ENCODE results near the gene SVIL.

SVIL gene

GRCh38 chr10:29671968-29672367 lies 37.2 kb upstream of the SVIL start:
- no peak overlapping the region for H3K27ac ChIP-seq
- no peak for TF ChIP-seq CTCF (conservative IDR thresholded peaks at IDR 0.05; ENCODE audit: low read depth)
- DNase-seq (ENCODE audit: low spot score): no peak
- ChIA-PET POLR2A (ENCODE audit: low non-redundant PET) (no interaction called here), CTCF (no interaction called here)

GRCh38 chr10:29671228-29671780 lies 36.5 kb upstream of the SVIL start:
- POLR2A ChIA-PET (ENCODE audit: low non-redundant PET): no interaction called here
- no peak overlapping the region for H3K27ac ChIP-seq
- no peak for TF ChIP-seq CTCF (conservative IDR thresholded peaks at IDR 0.05; ENCODE audit: low read depth)
- DNase-seq (ENCODE audit: low spot score): no peak
- CTCF ChIA-PET: no interaction called here

GRCh38 chr10:29670761-29671160 lies 36.0 kb upstream of the SVIL start:
- ChIA-PET CTCF (no interaction called here), POLR2A (ENCODE audit: low non-redundant PET) (no interaction called here)
- no peak for TF ChIP-seq CTCF (conservative IDR thresholded peaks at IDR 0.05; ENCODE audit: low read depth)
- H3K27ac ChIP-seq: no peak overlapping the region
- no peak for DNase-seq (ENCODE audit: low spot score)

- DNase-seq (ENCODE audit: low spot score): no peak
- ChIA-PET CTCF (interaction anchor here (0.6 kb wide), 1 partner anchor 173 kb away, joined by 3 read pairs; no protein-coding TSS in a partner anchor), POLR2A (ENCODE audit: low non-redundant PET) (no interaction called here)
- peak overlapping the region; percentile 75 for H3K27ac ChIP-seq
- TF ChIP-seq CTCF (conservative IDR thresholded peaks at IDR 0.05; ENCODE audit: low read depth): no peak
These were observed 34.4 kb upstream of the SVIL start for GRCh38 chr10:29669149-29669548.

GRCh38 chr10:29668628-29669027 lies 33.9 kb upstream of the SVIL start:
- peak overlapping the region; percentile 75 for H3K27ac ChIP-seq
- no peak for TF ChIP-seq CTCF (conservative IDR thresholded peaks at IDR 0.05; ENCODE audit: low read depth)
- CTCF ChIA-PET: no interaction called here
- POLR2A ChIA-PET (ENCODE audit: low non-redundant PET): no interaction called here
- peak; percentile 70 for DNase-seq (ENCODE audit: low spot score)

GRCh38 chr10:29667191-29667590 lies 32.4 kb upstream of the SVIL start:
- POLR2A ChIA-PET (ENCODE audit: low non-redundant PET): no interaction called here
- DNase-seq (ENCODE audit: low spot score): no peak
- CTCF ChIA-PET: no interaction called here
- no peak overlapping the region for H3K27ac ChIP-seq
- no peak for TF ChIP-seq CTCF (conservative IDR thresholded peaks at IDR 0.05; ENCODE audit: low read depth)

GRCh38 chr10:29666201-29666600 lies 31.4 kb upstream of the SVIL start:
- ChIA-PET POLR2A (ENCODE audit: low non-redundant PET) (no interaction called here), CTCF (interaction anchor here (0.5 kb wide), 1 partner anchor 192 kb away, joined by 10 read pairs; no protein-coding TSS in a partner anchor)
- H3K27ac ChIP-seq: no peak overlapping the region
- no peak for DNase-seq (ENCODE audit: low spot score)
- no peak for TF ChIP-seq CTCF (conservative IDR thresholded peaks at IDR 0.05; ENCODE audit: low read depth)
